HCT116 (cell line): ENCODE measurements around the gene FIZ1. TPM values are rescaled to one million over a fixed set of nuclear protein-coding genes. Genes with fewer than 3 reads are reported as not detected.

Source experiments
- ATAC-seq: fragments of 200-7000 bp; cut with Tn5 transposase; 2 replicates; pipeline ENCODE4 v1.9.1; 2020; ENCODE audit warnings: mild to moderate bottlenecking, moderate library complexity
- BruUV-seq: library from RNA; stranded (reverse); fragments of 400-500 nt; replicated peaks from 2 replicates; lab custom pipeline; 2021; lab: Mats Ljungman, UMichigan
- CTCF ChIA-PET: fragments of 300-600 bp; sonication (Branson Sonifier 250); formaldehyde crosslinking; loops from one replicate; lab custom pipeline; 2021; ENCODE audit warnings: antibody characterized with exemption; lab: Charles Lee
- POLR2A ChIA-PET: fragments of 300-600, 350-600 bp; sonication (Branson Sonifier 250); formaldehyde crosslinking; loops from one replicate; lab custom pipeline; 2021; ENCODE audit warnings: antibody characterized with exemption; lab: Charles Lee
- RAD21 ChIA-PET, 2 experiments: fragments of 300-600 bp; sonication (Branson Sonifier 250); formaldehyde crosslinking; loops; one replicate each; lab custom pipeline; 2023; ENCODE audit warnings: low total read pairs in 2 of 2; ENCODE audit not compliant: uncharacterized antibody in 2 of 2, unreplicated experiment in 2 of 2, low non-redundant PET in 1 of 2; lab: Charles Lee
- DNase-seq: peaks from one replicate; pipeline ENCODE4 v3.0.0-alpha.2; 2010; ENCODE audit warnings: low read depth, low spot score
- H2AFZ ChIP-seq: fragments of 200-600 bp; shearing (Covaris generic), sonication (generic); 2 replicates; pipeline ENCODE4 v1.6.1; 2017; ENCODE audit warnings: low read depth, mixed run types, mixed read lengths, antibody characterized with exemption, low read length; ENCODE audit not compliant: poor library complexity, severe bottlenecking
- H3K27ac ChIP-seq: 2 replicates; pipeline ENCODE4 v1.5.1; 2012; ENCODE audit warnings: low read depth, low read length
- H3K27me3 ChIP-seq: fragments of 200-600 bp; sonication (generic); 2 replicates; pipeline ENCODE4 v1.6.1; 2016; ENCODE audit warnings: mixed run types, low read length, mixed read lengths; ENCODE audit not compliant: insufficient read depth
- H3K36me3 ChIP-seq, 2 experiments: fragments of 200-500 bp in 1 of 2; fragments of 200-600 bp in 1 of 2; sonication (Bioruptor generic) in 1 of 2; sonication (generic) in 1 of 2; 2 replicates each; pipeline versions ENCODE4 v1.5.1 to v1.6.1; 2014 to 2016; ENCODE audit warnings: low read length in 2 of 2, inconsistent platforms in 1 of 2, mixed read lengths in 1 of 2, mixed run types in 1 of 2; ENCODE audit not compliant: insufficient read depth in 2 of 2, control insufficient read depth in 1 of 2
- H3K4me1 ChIP-seq, 2 experiments: fragments of 200-600 bp in 1 of 2; sonication (generic) in 1 of 2; 2 replicates each; pipeline versions ENCODE4 v1.5.1 to v1.6.1; 2012 to 2017; ENCODE audit warnings: low read length in 2 of 2, inconsistent platforms in 1 of 2, mild to moderate bottlenecking in 1 of 2, mixed read lengths in 1 of 2, mixed run types in 1 of 2, moderate library complexity in 1 of 2; ENCODE audit not compliant: insufficient read depth in 2 of 2, control insufficient read depth in 1 of 2
- H3K4me2 ChIP-seq: fragments of 200-600 bp; sonication (generic); 2 replicates; pipeline ENCODE4 v1.6.1; 2017; ENCODE audit warnings: mixed run types, low read length, mixed read lengths
- H3K4me3 ChIP-seq, 2 experiments: fragments of 200-600 bp in 1 of 2; sonication (generic) in 1 of 2; replicated peaks in 1 of 2; 2 replicates each; pipeline ENCODE4 v1.5.1; 2011 to 2016; ENCODE audit warnings: low read length in 2 of 2, control low read depth in 1 of 2, low read depth in 1 of 2, mild to moderate bottlenecking in 1 of 2, mixed read lengths in 1 of 2, mixed run types in 1 of 2
- H3K79me2 ChIP-seq: fragments of 200-600 bp; sonication (generic); 2 replicates; pipeline ENCODE4 v1.6.1; 2017; ENCODE audit warnings: mild to moderate bottlenecking, mixed run types, low read length, moderate library complexity, mixed read lengths; ENCODE audit not compliant: insufficient read depth
- H3K9ac ChIP-seq: fragments of 200-600 bp; sonication (generic); 2 replicates; pipeline ENCODE4 v1.6.1; 2016; ENCODE audit warnings: low read length, mixed read lengths
- H3K9me2 ChIP-seq: fragments of 200-600 bp; sonication (generic), shearing (Covaris generic); 2 replicates; pipeline ENCODE4 v1.6.1; 2017; ENCODE audit warnings: mixed run types, mild to moderate bottlenecking, moderate library complexity; ENCODE audit not compliant: insufficient read depth
- H3K9me3 ChIP-seq, 2 experiments: fragments of 200-500 bp in 1 of 2; fragments of 200-600 bp in 1 of 2; sonication (Bioruptor generic) in 1 of 2; sonication (generic) in 1 of 2; 2 replicates each; pipeline ENCODE4 v1.6.1; 2014 to 2017; ENCODE audit warnings: low read length in 2 of 2, mixed read lengths in 2 of 2, inconsistent platforms in 1 of 2, low read depth in 1 of 2, mild to moderate bottlenecking in 1 of 2, mixed run types in 1 of 2, moderate library complexity in 1 of 2; ENCODE audit not compliant: control insufficient read depth in 1 of 2, insufficient read depth in 1 of 2
- H4K20me1 ChIP-seq: fragments of 200-600 bp; sonication (generic), shearing (Covaris generic); 2 replicates; pipeline ENCODE4 v1.6.1; 2017; ENCODE audit warnings: mixed run types, mild to moderate bottlenecking, moderate library complexity; ENCODE audit not compliant: insufficient read depth
- CEBPB ChIP-seq: IDR thresholded peaks from 2 replicates; pipeline ENCODE4 v1.6.1; 2012; ENCODE audit warnings: low read depth
- EGR1 ChIP-seq: IDR thresholded peaks from 2 replicates; pipeline ENCODE4 v1.6.1; 2012; ENCODE audit warnings: low read depth
- ELF1 ChIP-seq: IDR thresholded peaks from 2 replicates; pipeline ENCODE4 v1.6.1; 2012; ENCODE audit warnings: low read depth, borderline replicate concordance
- EZH2 ChIP-seq: fragments of 200-600 bp; sonication (generic); IDR thresholded peaks from 2 replicates; pipeline ENCODE4 v1.6.1; 2017; ENCODE audit warnings: antibody characterized with exemption, mixed run types
- JUND ChIP-seq: IDR thresholded peaks from 2 replicates; pipeline ENCODE4 v1.6.1; 2012
- RAD21 ChIP-seq: IDR thresholded peaks from 2 replicates; pipeline ENCODE4 v1.6.1; 2012; ENCODE audit warnings: low read depth, mild to moderate bottlenecking
- SP1 ChIP-seq: IDR thresholded peaks from 2 replicates; pipeline ENCODE4 v1.6.1; 2012; ENCODE audit warnings: low read depth
- SRF ChIP-seq: IDR thresholded peaks from 2 replicates; pipeline ENCODE4 v1.6.1; 2012; ENCODE audit warnings: low read depth
- ZFX ChIP-seq: fragments of 450-650 bp; IDR thresholded peaks from 2 replicates; pipeline ENCODE4 v1.6.1; 2017
- ZNF274 ChIP-seq: fragments of 200-500 bp; sonication (Bioruptor generic); IDR thresholded peaks from 2 replicates; pipeline ENCODE4 v1.6.1; 2014; ENCODE audit warnings: mild to moderate bottlenecking, low read depth, low read length, inconsistent platforms
- intact Hi-C: fragments of 100-400 bp; cut with micrococcal nuclease; formaldehyde crosslinking; loops from 2 replicates; pipeline ENCODE4 v1.10.0; 2022
- total RNA-seq: library from RNA; stranded (reverse); gene quantifications from one replicate; pipeline ENCODE4 v1.2.1, GENCODE V29; 2021; ENCODE audit not compliant: unreplicated experiment
- TF ChIP-seq, protein P1 (sequence below): IDR thresholded peaks from 2 replicates; pipeline ENCODE4 v1.6.1; 2012
- TF ChIP-seq, protein P2 (sequence below): IDR thresholded peaks from 2 replicates; pipeline ENCODE4 v1.6.1; 2011; ENCODE audit warnings: mild to moderate bottlenecking, low read length, moderate library complexity; ENCODE audit not compliant: insufficient replicate concordance; ENCODE audit errors: extremely low read depth
- TF ChIP-seq, protein P3 (sequence below): IDR thresholded peaks from 2 replicates; pipeline ENCODE4 v1.6.1; 2012; ENCODE audit warnings: low read depth

Gene FIZ1
- total RNA-seq, 1 experiment from 2014 or later, result 15.3 TPM

DNA sequence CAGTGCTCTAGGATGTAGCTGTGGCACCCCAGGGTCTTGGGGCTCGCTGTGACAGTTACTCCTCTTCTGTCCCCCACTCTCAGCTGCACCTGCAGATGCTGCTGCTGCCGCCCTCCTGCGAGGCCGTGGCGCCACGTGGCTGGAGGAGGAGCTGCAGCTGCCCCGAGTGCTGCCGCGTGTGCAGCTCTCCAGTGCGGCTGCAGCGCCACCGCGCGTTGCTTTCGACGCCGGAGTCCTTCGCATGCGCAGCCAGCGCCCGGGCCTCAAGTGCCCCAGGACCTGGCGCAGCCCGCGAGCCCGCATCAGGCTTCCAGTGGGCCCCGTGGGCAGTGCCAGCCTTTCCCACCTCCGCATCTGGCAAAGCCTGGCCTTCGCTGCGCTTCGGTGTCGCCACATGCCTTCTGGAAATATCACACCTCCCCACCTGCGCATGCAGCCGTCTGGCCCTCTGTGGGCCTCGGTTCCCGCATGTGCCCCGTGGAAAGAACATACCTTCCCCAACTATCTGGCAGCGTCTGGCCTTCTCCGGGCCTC is 40.8 kb upstream of the FIZ1 start:
- Histone ChIP-seq H3K36me3 (peaks cover 6 to 7% of the 10 kb centered on the region in 2 experiments; a peak in 3 of 4 replicates), H2AFZ (no peak overlapping the region), H3K79me2 (peaks cover 81% of the 10 kb centered on the region), H3K27ac (peak overlapping the region; percentile 96), H4K20me1 (no peaks in the 10 kb centered on the region), H3K4me1 (peaks cover 26 to 64% of the 10 kb centered on the region in 2 experiments), H3K4me2 (peak overlapping the region; percentile 75), H3K9ac (peak overlapping the region; percentile 99), H3K27me3 (no peaks in the 10 kb centered on the region), H3K4me3 (peak overlapping the region; percentile 94 to 97), H3K9me2 (no peaks in the 10 kb centered on the region), H3K9me3 (no peaks in the 10 kb centered on the region)
- ChIA-PET CTCF (interaction anchor here (1.0 kb wide), 1 partner anchor 15 kb away, joined by 5 read pairs; the partner anchor contains the start of gene U2AF2), POLR2A (no interaction called here), RAD21 (no interaction called here)
- intact Hi-C loops, result no loop called here
- DNase-seq (no peak), ATAC-seq (no peak)
- BruUV-seq, result TSS peak; percentile 65
- TF ChIP-seq SRF (no peak), CEBPB (no peak)
- TF ChIP-seq, protein P1, sequence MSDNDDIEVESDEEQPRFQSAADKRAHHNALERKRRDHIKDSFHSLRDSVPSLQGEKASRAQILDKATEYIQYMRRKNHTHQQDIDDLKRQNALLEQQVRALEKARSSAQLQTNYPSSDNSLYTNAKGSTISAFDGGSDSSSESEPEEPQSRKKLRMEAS, result peak; percentile 73

DNA sequence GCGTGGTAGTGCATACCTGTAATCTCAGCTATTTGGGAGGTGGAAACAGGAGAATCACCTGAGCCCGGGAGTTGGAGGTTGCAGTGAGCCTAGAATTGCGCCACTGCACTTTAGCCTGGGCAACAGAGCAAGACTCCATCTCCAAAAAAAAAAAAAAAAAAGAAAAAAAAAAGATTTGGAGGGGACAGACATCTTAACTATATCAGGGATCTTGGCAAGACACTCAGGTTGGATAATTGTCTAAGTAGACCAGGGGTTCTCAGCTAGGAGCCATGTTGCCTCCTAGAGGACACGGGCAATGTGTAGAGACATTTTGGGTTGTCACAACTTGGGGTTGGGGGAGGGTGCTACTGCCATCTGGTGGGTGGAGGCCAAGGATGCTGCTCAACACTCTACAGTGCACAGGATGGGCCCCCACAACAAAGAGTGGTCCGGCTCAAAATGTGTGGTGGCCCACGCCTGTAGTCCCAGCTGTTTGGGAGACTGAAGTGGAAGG is 39.6 kb upstream of the FIZ1 start:
- CTCF ChIA-PET, result no interaction called here
- peak overlapping the region; percentile 96 for H3K27ac ChIP-seq
- DNase-seq (no peak), ATAC-seq (peak; percentile 26)
- peaks cover 24 to 60% of the 10 kb centered on the region in 2 experiments for H3K4me1 ChIP-seq
- RAD21 ChIA-PET, result no interaction called here
- no peak overlapping the region for H2AFZ ChIP-seq
- BruUV-seq, result no TSS peak
- H3K36me3 ChIP-seq, result 0 out of 4 replicates have a peak, but pooled peaks cover 0 to 3% of the 10 kb centered on the region in 2 experiments
- intact Hi-C loops, result loop anchor here (10.0 kb wide), 2 partner anchors 494 to 984 kb away; partner anchors contain the start of gene TNNT1
- H3K9me3 ChIP-seq, result no peaks in the 10 kb centered on the region
- no peaks in the 10 kb centered on the region for H3K27me3 ChIP-seq
- H3K4me2 ChIP-seq, result peak overlapping the region; percentile 75
- POLR2A ChIA-PET, result no interaction called here
- H4K20me1 ChIP-seq, result no peaks in the 10 kb centered on the region
- peak overlapping the region; percentile 9 to 17; a peak in 2 of 4 replicates for H3K4me3 ChIP-seq
- no peak overlapping the region for H3K9ac ChIP-seq
- H3K79me2 ChIP-seq, result peaks cover 73% of the 10 kb centered on the region
- no peaks in the 10 kb centered on the region for H3K9me2 ChIP-seq
- TF ChIP-seq ZFX (no peak), ELF1 (no peak), EZH2 (no peak), EGR1 (no peak), ZNF274 (no peak), JUND (no peak), RAD21 (no peak), SP1 (no peak), SRF (no peak)
- TF ChIP-seq, protein P2, sequence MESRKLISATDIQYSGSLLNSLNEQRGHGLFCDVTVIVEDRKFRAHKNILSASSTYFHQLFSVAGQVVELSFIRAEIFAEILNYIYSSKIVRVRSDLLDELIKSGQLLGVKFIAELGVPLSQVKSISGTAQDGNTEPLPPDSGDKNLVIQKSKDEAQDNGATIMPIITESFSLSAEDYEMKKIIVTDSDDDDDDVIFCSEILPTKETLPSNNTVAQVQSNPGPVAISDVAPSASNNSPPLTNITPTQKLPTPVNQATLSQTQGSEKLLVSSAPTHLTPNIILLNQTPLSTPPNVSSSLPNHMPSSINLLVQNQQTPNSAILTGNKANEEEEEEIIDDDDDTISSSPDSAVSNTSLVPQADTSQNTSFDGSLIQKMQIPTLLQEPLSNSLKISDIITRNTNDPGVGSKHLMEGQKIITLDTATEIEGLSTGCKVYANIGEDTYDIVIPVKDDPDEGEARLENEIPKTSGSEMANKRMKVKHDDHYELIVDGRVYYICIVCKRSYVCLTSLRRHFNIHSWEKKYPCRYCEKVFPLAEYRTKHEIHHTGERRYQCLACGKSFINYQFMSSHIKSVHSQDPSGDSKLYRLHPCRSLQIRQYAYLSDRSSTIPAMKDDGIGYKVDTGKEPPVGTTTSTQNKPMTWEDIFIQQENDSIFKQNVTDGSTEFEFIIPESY, result no peak
- TF ChIP-seq, protein P3, sequence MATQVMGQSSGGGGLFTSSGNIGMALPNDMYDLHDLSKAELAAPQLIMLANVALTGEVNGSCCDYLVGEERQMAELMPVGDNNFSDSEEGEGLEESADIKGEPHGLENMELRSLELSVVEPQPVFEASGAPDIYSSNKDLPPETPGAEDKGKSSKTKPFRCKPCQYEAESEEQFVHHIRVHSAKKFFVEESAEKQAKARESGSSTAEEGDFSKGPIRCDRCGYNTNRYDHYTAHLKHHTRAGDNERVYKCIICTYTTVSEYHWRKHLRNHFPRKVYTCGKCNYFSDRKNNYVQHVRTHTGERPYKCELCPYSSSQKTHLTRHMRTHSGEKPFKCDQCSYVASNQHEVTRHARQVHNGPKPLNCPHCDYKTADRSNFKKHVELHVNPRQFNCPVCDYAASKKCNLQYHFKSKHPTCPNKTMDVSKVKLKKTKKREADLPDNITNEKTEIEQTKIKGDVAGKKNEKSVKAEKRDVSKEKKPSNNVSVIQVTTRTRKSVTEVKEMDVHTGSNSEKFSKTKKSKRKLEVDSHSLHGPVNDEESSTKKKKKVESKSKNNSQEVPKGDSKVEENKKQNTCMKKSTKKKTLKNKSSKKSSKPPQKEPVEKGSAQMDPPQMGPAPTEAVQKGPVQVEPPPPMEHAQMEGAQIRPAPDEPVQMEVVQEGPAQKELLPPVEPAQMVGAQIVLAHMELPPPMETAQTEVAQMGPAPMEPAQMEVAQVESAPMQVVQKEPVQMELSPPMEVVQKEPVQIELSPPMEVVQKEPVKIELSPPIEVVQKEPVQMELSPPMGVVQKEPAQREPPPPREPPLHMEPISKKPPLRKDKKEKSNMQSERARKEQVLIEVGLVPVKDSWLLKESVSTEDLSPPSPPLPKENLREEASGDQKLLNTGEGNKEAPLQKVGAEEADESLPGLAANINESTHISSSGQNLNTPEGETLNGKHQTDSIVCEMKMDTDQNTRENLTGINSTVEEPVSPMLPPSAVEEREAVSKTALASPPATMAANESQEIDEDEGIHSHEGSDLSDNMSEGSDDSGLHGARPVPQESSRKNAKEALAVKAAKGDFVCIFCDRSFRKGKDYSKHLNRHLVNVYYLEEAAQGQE, result no peak
- TF ChIP-seq, protein P1, result 0 out of 2 replicates have a peak, but pooled peaks have one; percentile 28
